Vagina (tissue), 2 donors: ENCODE measurements around the gene MAP3K8. TPM values are rescaled to one million over a fixed set of nuclear protein-coding genes. Genes with fewer than 3 reads are reported as not detected.

ENCODE experiments used
- DNase-seq, 2 donors: peaks; one replicate each; pipeline ENCODE4 v3.0.0-alpha.2; 2017; ENCODE audit errors: extremely low spot score in 2 of 2
- H3K27ac ChIP-seq: fragments of 200-600 bp; sonication (generic); one replicate; pipeline ENCODE4 v1.5.1; 2019
- H3K27me3 ChIP-seq: fragments of 200-600 bp; sonication (generic); one replicate; pipeline ENCODE4 v1.5.1; 2019
- H3K36me3 ChIP-seq, 2 donors: fragments of 200-600 bp; sonication (generic); one replicate each; pipeline ENCODE4 v1.5.1; 2017 to 2019
- H3K4me1 ChIP-seq: fragments of 200-600 bp; sonication (generic); one replicate; pipeline ENCODE4 v1.5.1; 2019
- H3K4me3 ChIP-seq, 2 donors: fragments of 200-600 bp; sonication (generic); 1 replicate in 1 of 2; 2 replicates in 1 of 2; pipeline ENCODE4 v1.5.1; 2016 to 2019
- H3K9me3 ChIP-seq: fragments of 200-600 bp; sonication (generic); one replicate; pipeline ENCODE4 v1.5.1; 2019
- CTCF ChIP-seq, 3 experiments: fragments of 450-650 bp in 2 of 3; fragments of 200-600 bp in 1 of 3; sonication (generic) in 1 of 3; IDR thresholded peaks; one replicate each; pipeline ENCODE4 v1.5.1; 2017 to 2019; ENCODE audit warnings: antibody characterized with exemption in 3 of 3, mild to moderate bottlenecking in 2 of 3, moderate library complexity in 2 of 3
- POLR2A ChIP-seq, 2 donors: fragments of 450-650 bp; IDR thresholded peaks; one replicate each; pipeline ENCODE4 v1.6.1; 2017; ENCODE audit warnings: antibody characterized with exemption in 2 of 2, mild to moderate bottlenecking in 2 of 2, moderate library complexity in 2 of 2
- POLR2AphosphoS5 ChIP-seq, 2 donors: sonication (generic); formaldehyde crosslinking; IDR thresholded peaks; one replicate each; pipeline ENCODE4 v1.9.0; 2017; ENCODE audit warnings: antibody characterized with exemption in 2 of 2, mild to moderate bottlenecking in 2 of 2, low read depth in 1 of 2; ENCODE audit not compliant: insufficient read depth in 1 of 2
- intact Hi-C: fragments of 100-400 bp; cut with DNase I; formaldehyde crosslinking; loops from one replicate; pipeline ENCODE4 v1.15.1; 2023
- total RNA-seq: library from RNA; depleted of rRNA; stranded (reverse); fragments of >200 nt; gene quantifications from one replicate; pipeline ENCODE4 v1.2.3, GENCODE V29; 2016

The MAP3K8 gene
- total RNA-seq, 1 donor from 2014 or later = 16.5 TPM

DNA sequence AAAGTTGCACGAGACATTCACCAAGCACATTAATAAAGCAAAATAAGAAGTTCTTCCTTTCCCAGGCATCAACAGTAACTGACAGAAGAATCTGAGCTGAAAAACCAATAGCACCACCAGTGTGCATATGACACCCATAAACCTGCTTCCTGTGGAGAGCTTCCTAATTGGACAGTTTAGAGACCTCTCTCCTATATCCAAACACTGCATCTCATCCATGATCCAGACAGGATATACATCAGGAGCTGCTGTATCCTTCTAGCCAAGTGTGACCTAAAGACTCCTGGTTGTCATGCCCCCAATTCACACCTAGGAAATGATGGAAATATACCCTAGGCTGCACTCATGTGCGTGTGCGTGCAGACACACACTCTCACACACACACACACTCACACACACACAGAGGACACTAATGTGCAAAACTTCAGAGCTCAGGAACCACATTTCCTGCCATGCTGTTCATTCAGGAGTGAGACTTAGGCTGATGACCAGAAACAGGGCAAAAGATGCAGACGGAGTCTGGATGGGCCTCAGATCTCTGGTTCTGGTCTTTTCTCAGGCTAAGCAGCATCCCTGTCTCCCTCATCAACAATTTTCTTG, 58.0 kb downstream of the MAP3K8 start:
- intact Hi-C loops = no loop called here

DNA sequence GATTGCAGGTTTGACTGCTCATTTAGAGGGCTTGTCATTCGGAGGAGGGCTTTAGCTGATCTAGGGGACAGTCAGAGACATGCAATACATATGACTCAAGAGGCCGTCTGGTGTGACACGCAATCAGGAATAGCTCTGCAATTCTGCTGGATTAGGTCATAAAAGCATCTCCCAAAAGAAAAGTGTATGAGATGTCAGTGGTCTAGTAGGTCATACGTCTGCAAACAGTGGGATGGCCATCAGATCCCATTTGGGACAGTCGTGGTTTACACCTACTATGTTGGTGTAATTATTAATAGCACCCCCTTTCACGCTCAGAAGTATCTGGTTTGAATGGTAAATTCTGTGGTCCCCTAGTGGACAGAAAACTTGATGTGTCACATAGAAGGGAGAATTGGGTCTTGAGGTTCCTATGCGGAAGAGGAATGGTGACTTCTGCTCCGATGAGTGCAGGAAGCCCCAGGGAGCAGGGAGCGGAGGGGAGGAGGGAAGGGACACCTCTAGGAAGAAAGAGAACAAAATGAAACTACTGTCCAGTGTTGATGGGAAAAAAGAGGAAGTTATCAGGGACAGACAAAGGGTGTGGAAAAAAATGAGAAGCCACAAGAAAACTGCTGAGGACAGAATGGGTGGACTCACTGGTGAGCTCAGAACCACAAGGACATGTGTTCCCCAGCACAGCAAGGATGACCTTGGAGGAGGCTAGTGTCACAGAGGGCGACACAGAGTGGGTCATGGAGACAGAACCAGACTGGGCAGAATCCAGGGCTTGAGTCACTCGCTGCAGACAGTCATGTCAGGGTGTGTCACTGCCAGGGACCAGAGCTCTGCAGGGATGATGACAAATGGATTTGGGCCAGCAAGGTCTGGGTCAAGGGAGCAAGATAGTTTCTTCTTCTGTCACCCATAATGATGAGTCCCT, 59.9 kb downstream of the MAP3K8 start:
- H3K9me3 ChIP-seq = no peaks in the 10 kb centered on the region
- intact Hi-C loops = no loop called here
- H3K36me3 ChIP-seq = no peaks in the 10 kb centered on the region
- no peaks in the 10 kb centered on the region for H3K4me1 ChIP-seq
- H3K27me3 ChIP-seq = no peaks in the 10 kb centered on the region
- no peak overlapping the region for H3K4me3 ChIP-seq
- H3K27ac ChIP-seq = no peak overlapping the region
- no peak for DNase-seq
- TF ChIP-seq POLR2A (IDR thresholded peaks at IDR 0.05) (no peak), CTCF (IDR thresholded peaks at IDR 0.05) (no peak), POLR2AphosphoS5 (IDR thresholded peaks at IDR 0.05; ENCODE audit: insufficient read depth in 1 of 2, low read depth in 1 of 2) (peak in 1 of 2 donors; percentile 18)

More for the DNA sequence above, 58.0 kb downstream of the MAP3K8 start:
- Histone ChIP-seq H3K4me3 (no peak overlapping the region), H3K36me3 (no peaks in the 10 kb centered on the region), H3K27ac (no peak overlapping the region), H3K9me3 (no peaks in the 10 kb centered on the region), H3K4me1 (no peaks in the 10 kb centered on the region), H3K27me3 (no peaks in the 10 kb centered on the region)
- DNase-seq = no peak
- TF ChIP-seq CTCF (IDR thresholded peaks at IDR 0.05) (no peak), POLR2A (IDR thresholded peaks at IDR 0.05) (no peak), POLR2AphosphoS5 (IDR thresholded peaks at IDR 0.05; ENCODE audit: insufficient read depth in 1 of 2, low read depth in 1 of 2) (no peak)

DNA sequence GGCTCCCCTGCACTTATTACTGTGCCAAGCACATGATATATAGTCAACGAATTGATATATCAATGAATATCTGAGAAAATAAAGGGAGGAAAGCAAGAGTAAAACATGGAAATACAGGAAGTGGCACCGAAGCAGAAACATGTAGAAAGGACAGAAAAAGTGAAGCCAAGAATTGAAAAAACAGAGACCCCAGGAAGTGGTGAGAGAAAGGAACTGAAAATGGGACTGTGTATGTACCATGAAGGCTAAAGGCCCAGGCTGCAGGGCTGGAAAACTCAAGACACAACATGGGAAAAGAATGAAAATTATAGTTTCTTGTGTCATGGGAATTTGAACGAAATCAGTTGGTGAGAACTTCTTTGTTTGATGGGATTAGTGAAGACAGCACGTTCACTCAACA, 60.6 kb downstream of the MAP3K8 start:
- DNase-seq = no peak
- no peak overlapping the region for H3K27ac ChIP-seq
- H3K4me1 ChIP-seq = no peaks in the 10 kb centered on the region
- no peaks in the 10 kb centered on the region for H3K36me3 ChIP-seq
- intact Hi-C loops = no loop called here
- no peak for TF ChIP-seq CTCF (IDR thresholded peaks at IDR 0.05)
- no peaks in the 10 kb centered on the region for H3K27me3 ChIP-seq
- H3K9me3 ChIP-seq = no peaks in the 10 kb centered on the region
- H3K4me3 ChIP-seq = no peak overlapping the region

DNA sequence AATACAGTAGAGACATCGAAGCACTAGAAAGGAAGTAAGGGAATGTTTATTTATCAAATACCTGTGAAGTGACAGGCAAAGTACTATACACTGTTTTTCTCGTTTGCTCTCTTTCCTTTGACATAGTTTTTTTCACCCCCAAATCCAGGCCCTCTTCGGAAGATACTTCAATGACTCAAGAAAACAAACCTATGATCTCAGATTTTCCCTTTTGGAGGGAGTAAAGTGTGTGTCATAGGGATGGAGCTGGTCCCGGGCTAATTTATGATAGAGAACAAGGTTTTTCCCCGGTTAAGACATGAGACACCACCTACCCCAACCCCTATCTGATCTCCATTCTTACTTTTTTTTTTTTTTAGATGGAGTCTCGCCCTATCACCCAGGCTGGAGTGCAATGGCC, 61.7 kb downstream of the MAP3K8 start:
- intact Hi-C loops = no loop called here
- no peak overlapping the region for H3K4me3 ChIP-seq
- TF ChIP-seq CTCF (IDR thresholded peaks at IDR 0.05) = no peak
- H3K9me3 ChIP-seq = no peaks in the 10 kb centered on the region
- no peak overlapping the region for H3K27ac ChIP-seq
- H3K36me3 ChIP-seq = no peaks in the 10 kb centered on the region
- no peaks in the 10 kb centered on the region for H3K4me1 ChIP-seq
- H3K27me3 ChIP-seq = no peaks in the 10 kb centered on the region
- no peak for DNase-seq

- TF ChIP-seq POLR2A (IDR thresholded peaks at IDR 0.05) = no peak
- no peak for TF ChIP-seq CTCF (IDR thresholded peaks at IDR 0.05)
- TF ChIP-seq POLR2AphosphoS5 (IDR thresholded peaks at IDR 0.05; ENCODE audit: insufficient read depth in 1 of 2, low read depth in 1 of 2) = no peak
- Histone ChIP-seq H3K27me3 (no peaks in the 10 kb centered on the region), H3K4me3 (no peak overlapping the region), H3K36me3 (no peaks in the 10 kb centered on the region), H3K27ac (no peak overlapping the region), H3K4me1 (no peaks in the 10 kb centered on the region), H3K9me3 (no peaks in the 10 kb centered on the region)
- intact Hi-C loops = no loop called here
- no peak for DNase-seq
These were observed 65.8 kb downstream of the MAP3K8 start for GRCh38 chr10:30499816-30500215.
